GM18499 (cell line): ENCODE measurements around the gene PNPO.
"Not testable (repeated sequence)": the region's sequence is repeated elsewhere in the genome, so short reads cannot be mapped to it uniquely, and the experiment has no call there.

Source experiments
- ATAC-seq: cut with Tn5 transposase; IDR thresholded peaks from one replicate; pipeline ENCODE4 v1.9.1; 2021; ENCODE audit warnings: moderate number of reproducible peaks; ENCODE audit not compliant: insufficient read depth, unreplicated experiment

The PNPO gene

GRCh38 chr17:47969930-47970724, 28.8 kb downstream of the PNPO start:
- ATAC-seq = no peak

- peak; percentile 85 for ATAC-seq
Measured at GRCh38 chr17:47970725-47971499, 29.5 kb downstream of the PNPO start, which contains the start of gene CDK5RAP3. CDK5RAP3 (plus strand) TSS chr17:47971113; CDS start chr17:47971147, 34 bp downstream.

- ATAC-seq = no peak
Measured at GRCh38 chr17:47973541-47973940, 32.2 kb downstream of the PNPO start.

DNA sequence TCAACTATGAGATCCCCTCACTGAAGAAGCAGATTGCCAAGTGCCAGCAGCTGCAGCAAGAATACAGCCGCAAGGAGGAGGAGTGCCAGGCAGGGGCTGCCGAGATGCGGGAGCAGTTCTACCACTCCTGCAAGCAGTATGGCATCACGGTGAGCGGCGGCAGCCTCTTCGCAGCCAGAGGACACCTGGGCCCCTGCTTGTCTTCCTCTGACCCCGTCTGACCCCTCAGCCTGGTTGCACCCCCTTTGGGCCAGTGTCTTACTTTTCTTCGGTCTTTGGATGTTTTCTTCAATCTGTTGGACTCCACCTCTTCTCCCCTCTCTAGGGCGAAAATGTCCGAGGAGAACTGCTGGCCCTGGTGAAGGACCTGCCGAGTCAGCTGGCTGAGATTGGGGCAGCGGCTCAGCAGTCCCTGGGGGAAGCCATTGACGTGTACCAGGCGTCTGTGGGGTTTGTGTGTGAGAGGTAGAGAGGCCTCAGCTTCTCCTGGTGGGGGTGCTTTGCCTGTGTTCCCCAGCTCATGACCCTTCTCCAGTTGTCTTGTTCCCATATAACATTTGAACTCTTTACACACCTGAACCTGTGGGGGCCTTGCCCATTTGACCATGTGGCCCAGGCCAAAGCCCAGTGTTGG, 33.9 kb downstream of the PNPO start:
- no peak for ATAC-seq

GRCh38 chr17:47975823-47976205, 34.4 kb downstream of the PNPO start:
- no peak for ATAC-seq

DNA sequence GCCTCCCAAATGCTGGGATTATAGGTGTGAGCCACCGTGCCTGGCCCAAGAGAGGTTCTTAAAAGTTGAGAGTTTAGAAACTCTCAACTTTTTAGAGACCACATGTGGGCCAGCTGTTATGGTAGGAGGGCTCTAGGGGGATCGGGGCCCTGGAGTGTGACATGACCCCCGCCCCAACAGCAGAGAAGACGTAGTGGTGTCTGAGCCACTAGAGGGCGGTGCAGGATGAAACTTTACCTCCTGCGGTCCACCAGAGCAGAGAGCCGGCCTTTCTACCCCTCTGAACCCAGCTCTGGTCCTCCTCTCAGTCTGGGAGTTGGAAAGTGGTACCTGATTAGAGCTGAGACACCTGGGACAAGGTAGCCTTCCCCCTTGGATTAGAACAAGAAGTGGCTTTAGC, 37.0 kb downstream of the PNPO start:
- no peak for ATAC-seq

- no peak for ATAC-seq
Measured at GRCh38 chr17:47980541-47980940, 39.2 kb downstream of the PNPO start.

DNA sequence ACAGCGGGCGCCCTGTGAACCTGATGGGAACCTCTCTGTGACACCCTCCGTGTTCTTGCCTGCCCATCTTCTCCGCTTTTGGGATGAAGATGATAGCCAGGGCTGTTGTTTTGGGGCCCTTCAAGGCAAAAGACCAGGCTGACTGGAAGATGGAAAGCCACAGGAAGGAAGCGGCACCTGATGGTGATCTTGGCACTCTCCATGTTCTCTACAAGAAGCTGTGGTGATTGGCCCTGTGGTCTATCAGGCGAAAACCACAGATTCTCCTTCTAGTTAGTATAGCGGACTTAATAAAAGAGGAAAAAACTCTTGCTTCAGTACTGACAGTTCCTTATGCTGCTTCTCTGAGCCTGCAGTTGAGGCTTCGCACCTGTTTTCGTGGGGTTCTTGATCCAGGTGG, 40.1 kb downstream of the PNPO start:
- ATAC-seq = no peak

GRCh38 chr17:47982091-47982617, 40.8 kb downstream of the PNPO start:
- ATAC-seq = no peak

GRCh38 chr17:47982645-47983390, 41.4 kb downstream of the PNPO start:
- no peak for ATAC-seq

GRCh38 chr17:47983492-47984223, 42.3 kb downstream of the PNPO start:
- ATAC-seq = no peak

GRCh38 chr17:47986520-47986919, 45.1 kb downstream of the PNPO start:
- ATAC-seq = no peak

GRCh38 chr17:47987240-47987835, 46.0 kb downstream of the PNPO start:
- no peak for ATAC-seq

- not testable (repeated sequence) for ATAC-seq
Measured at GRCh38 chr17:47988445-47988844, 47.1 kb downstream of the PNPO start.

DNA sequence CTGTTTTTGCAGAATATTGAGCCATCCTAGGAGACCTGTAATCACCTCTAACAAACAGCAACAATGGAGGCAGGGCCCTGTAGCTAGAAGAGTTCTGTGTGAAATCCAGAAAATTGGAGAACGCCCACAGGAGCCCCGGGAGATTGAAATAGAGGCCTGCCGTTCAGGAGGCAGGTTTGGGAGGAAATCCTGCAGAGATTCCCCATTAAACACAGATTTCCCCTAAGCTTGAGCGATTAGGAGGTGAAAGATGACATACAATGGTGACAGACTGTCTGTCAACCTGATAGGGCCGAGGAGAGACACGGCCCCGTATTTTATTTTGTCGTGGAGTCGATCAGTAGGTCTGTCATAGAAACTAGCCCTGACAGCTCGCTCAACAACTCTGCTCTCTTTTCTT, 47.8 kb downstream of the PNPO start:
- ATAC-seq = no peak

DNA sequence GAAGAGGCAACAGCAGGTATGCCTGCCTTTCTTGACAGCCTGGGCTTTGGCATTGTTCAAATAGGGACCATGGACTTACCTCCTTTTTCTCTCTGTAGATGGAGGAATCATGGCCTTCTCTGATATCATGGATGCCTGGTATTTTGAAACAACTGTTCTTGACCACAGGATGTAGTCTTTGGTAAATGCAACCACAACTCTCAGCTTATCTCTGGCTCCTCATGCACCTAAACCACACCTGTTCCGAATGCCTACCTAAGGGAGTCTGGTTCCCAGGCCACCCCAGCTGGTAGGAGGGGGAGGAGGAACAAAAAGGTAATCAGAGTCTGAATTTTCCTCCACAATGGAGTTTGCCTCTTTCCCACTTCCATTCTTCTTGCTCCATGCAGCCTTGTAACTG, 48.3 kb downstream of the PNPO start:
- no peak for ATAC-seq

DNA sequence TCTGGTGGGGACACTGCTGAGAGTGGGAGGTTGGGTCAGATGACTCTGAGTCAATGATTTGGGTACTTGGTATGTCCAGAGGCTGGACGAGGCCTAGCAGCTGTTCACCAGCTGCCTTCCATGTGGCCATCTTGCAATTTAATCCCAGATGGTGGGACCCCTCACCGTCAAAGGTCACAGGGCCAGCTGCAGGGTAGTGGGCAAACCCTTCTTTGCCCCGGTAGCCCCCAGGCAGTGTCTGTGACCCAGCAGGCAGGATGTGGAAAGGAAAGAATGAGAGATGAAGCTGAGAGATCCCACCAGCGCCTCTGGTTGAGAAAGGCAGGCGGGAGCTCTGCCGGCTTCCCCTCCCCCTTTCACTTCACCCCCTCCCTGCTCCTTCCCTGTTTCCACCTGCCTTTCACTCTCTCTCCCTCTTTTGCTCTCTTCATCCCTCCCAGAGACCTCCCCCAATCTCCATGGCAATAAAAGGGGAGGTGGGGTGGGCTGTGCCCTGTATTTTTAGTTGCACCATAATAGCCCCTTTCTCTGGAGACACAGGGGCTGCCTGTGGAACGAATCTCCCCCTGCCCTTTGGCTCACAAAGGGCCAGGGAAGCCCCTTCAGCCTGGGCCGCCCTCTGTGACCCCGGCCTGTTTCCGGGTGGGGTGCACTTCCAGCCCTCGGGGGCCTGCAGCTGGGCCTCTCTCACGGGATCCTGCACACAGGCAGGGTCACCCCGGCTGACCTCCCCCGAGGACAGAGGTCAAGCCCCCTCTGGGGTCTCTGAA, 49.8 kb downstream of the PNPO start:
- ATAC-seq = no peak

DNA sequence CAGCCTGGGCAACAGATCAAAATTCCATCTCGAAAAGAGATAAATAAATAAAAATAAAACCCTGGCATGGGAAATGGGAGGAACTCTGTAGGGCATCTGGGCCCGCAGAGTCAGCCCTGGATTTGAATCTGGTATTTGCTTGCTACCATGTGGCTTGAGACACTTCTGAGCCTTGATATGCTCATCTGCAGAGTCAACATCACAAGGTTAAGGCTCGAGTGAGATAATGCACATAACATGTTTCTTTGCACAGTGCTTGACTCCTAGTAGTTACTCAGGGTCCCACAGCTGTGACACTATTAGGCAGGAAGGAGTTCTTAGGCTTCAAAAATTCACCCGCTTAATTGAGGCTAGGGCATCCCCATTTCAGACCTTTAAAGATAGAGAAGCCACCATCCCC, 50.8 kb downstream of the PNPO start:
- ATAC-seq = no peak
